Erythroblast (primary cell): ENCODE measurements around the gene RNF223.

ENCODE experiments used
- GATA1 ChIP-seq: IDR thresholded peaks from 2 replicates; pipeline ENCODE4 v1.6.1; 2011; ENCODE audit warnings: low read depth, mild to moderate bottlenecking, control low read depth, low read length, moderate library complexity
- POLR2A ChIP-seq: IDR thresholded peaks from 2 replicates; pipeline ENCODE4 v1.6.1; 2011; ENCODE audit warnings: mild to moderate bottlenecking, low read length

- TF ChIP-seq POLR2A, result no peak
- no peak for TF ChIP-seq GATA1
These were observed 32.6 kb upstream of the RNF223 start for GRCh38 chr1:1106510-1107221.
